ENCODE results near the gene ZNF358. TPM values are rescaled to one million over a fixed set of nuclear protein-coding genes. Genes with fewer than 3 reads are reported as not detected.

ZNF358 gene
- total and polyA plus RNA-seq, 2 of the 13 experiments (the other 11 are each of a cell fraction or from before 2014, with no cell fraction given) = 9.1 to 37.0 TPM

- no peak for TF ChIP-seq CEBPZ (IDR thresholded peaks at IDR 0.05; ENCODE audit: low read length)
- TF ChIP-seq ZNF891 (CRISPR knock-in tag; IDR thresholded peaks at IDR 0.05) = no peak
- TF ChIP-seq ZNF10 (CRISPR knock-in tag; IDR thresholded peaks at IDR 0.05; ENCODE audit: borderline replicate concordance, low read depth) = no peak
- peak; percentile 69 for TF ChIP-seq ETV5 (CRISPR knock-in tag; IDR thresholded peaks at IDR 0.05; ENCODE audit: borderline replicate concordance)
- TF ChIP-seq MBD4 (IDR thresholded peaks at IDR 0.05; ENCODE audit: borderline replicate concordance, low read length) = no peak
- 0 out of 2 replicates have a peak, but pooled peaks have one; percentile 80 for TF ChIP-seq SMAD1 (CRISPR knock-in tag; IDR thresholded peaks at IDR 0.05; ENCODE audit: borderline replicate concordance, low read depth)
- TF ChIP-seq SMYD3 (CRISPR knock-in tag; IDR thresholded peaks at IDR 0.05) = no peak
- peak; percentile 60; the same call in 1 of the 2 replicates for TF ChIP-seq ZNF704 (CRISPR knock-in tag; IDR thresholded peaks at IDR 0.05; ENCODE audit: borderline replicate concordance)
- no peak for TF ChIP-seq AKNA (CRISPR knock-in tag; IDR thresholded peaks at IDR 0.05; ENCODE audit: borderline replicate concordance)
- peak; percentile 75 for TF ChIP-seq ZNF687 (CRISPR knock-in tag; IDR thresholded peaks at IDR 0.05)
- no peak for TF ChIP-seq ZNF484 (CRISPR knock-in tag; IDR thresholded peaks at IDR 0.05; ENCODE audit: borderline replicate concordance, low read depth)
- TF ChIP-seq MLLT10 (CRISPR knock-in tag; IDR thresholded peaks at IDR 0.05) = no peak
- no peak for TF ChIP-seq SMARCC2 (IDR thresholded peaks at IDR 0.05)
Measured at GRCh38 chr19:7535047-7535997, 19.4 kb downstream of the ZNF358 start, which contains the start of gene PNPLA6 (continued).

All from HepG2 (cell line).